ENCODE results near the gene FAM240B. TPM values are rescaled to one million over a fixed set of nuclear protein-coding genes. Genes with fewer than 3 reads are reported as not detected.

FAM240B gene
- total and polyA plus RNA-seq, 2 of the 8 experiments (the other 6 are each of a cell fraction or from before 2014, with no cell fraction given): not detected

- TF ChIP-seq SIN3A (conservative IDR thresholded peaks at IDR 0.05 in 1 of 2, IDR thresholded peaks at IDR 0.05 in 1 of 2; ENCODE audit: low read depth in 1 of 2, low read length in 2 of 2): no peak
- no peak for TF ChIP-seq TEAD4 (IDR thresholded peaks at IDR 0.05; ENCODE audit: low read depth, low read length)
- TF ChIP-seq NRF1 (IDR thresholded peaks at IDR 0.05; ENCODE audit: low read depth, low read length): no peak
- no peak for TF ChIP-seq JUND (IDR thresholded peaks at IDR 0.05; ENCODE audit: low read length)
Measured at GRCh38 chr9:38659538-38659937, 60.4 kb downstream of the FAM240B start (continued).

Data from H1 (cell line).